HG02763 (cell line): ENCODE measurements around the gene RHOJ.
"Not testable (repeated sequence)": the region's sequence is repeated elsewhere in the genome, so short reads cannot be mapped to it uniquely, and the experiment has no call there.

ENCODE experiments used
- ATAC-seq: cut with Tn5 transposase; IDR thresholded peaks from one replicate; pipeline ENCODE4 v1.9.1; 2021; ENCODE audit warnings: mild to moderate bottlenecking, moderate library complexity; ENCODE audit not compliant: unreplicated experiment

The RHOJ gene

DNA sequence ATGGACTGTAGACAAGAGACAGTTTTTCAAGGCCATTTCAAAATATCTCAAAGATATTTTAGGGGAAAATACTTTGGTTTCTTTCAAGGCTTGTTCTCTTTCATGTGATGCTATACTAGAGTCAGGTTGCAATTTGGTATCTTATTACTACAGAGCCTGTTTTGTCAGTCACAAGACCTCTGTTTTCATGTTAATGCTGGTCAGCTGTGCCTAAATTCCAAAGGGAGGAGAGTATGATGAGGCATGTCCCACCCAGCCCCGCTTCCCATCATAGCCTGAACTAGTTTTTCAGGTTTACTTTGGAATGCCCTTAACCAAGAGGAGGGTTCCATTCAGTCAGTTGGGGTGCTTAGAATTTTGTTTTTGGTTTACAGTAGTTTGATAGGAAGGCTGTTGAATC, 61.9 kb downstream of the RHOJ start:
- no peak for ATAC-seq

DNA sequence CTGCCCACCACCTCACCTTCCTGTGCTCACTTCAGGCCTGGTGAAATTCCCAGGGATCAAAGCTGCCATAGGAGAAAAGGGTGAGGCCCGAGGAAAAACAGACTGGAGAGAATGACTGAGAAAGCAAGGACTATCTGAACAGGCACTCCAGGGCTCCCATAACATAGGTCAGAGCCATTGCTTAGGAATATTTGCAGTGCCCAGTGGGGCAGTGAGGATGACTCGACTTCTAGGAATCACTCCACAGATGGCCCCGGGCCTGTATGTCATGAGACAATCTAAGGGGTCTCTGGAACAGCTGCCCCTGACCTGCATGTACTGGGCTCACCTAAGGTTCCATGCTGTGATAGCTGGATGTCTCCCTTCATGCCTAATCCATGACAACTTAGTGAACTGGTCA, 62.9 kb downstream of the RHOJ start:
- no peak for ATAC-seq

DNA sequence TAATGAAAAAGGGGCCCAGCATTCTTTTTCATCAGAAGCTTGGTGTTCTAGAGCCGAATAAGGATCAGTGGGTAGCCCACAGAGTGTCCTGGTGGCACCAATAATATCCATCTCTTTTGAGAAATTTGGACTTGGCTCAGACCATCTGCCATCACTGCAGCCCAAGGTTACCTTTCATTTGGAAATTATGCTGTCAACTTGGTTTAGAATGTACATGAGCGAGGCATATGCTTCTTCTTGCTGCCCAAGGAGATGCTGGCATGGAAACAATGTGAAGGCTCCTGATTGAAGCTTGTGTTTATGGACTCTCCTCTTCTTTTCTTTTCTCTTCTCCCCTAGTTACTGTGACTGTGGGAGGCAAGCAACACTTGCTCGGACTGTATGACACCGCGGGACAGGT, 64.5 kb downstream of the RHOJ start:
- no peak for ATAC-seq

DNA sequence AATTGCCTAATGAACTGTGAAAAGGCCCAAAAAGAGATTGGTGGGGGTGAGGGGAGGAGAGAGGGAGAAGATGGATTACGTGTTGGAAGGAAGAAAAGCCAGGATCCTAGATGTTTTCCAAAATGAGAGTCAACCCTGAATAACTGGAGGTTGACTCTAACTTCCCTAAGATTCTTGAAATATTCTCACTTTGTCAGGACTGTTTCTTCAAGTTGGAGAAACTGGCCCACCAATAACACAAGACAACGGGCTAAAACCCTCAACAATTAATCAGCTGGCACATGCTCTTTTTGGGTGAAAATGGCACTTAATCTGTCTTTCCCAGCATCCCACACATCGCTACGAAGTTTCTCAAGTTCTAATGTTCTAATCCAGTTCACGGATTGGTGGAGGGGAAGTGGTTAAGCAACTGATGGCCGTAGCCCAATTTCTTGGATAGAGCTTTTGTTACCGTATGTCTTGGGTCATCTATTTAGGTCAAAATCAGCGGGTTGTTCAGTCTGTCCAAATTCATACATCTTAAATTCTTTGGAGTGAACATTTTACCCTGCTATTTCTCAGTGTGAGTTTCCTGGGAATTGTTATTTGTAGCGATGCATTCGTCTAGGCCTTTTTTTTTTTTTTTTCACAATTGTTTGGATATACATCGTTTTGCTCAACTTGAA, 65.5 kb downstream of the RHOJ start:
- ATAC-seq: no peak

DNA sequence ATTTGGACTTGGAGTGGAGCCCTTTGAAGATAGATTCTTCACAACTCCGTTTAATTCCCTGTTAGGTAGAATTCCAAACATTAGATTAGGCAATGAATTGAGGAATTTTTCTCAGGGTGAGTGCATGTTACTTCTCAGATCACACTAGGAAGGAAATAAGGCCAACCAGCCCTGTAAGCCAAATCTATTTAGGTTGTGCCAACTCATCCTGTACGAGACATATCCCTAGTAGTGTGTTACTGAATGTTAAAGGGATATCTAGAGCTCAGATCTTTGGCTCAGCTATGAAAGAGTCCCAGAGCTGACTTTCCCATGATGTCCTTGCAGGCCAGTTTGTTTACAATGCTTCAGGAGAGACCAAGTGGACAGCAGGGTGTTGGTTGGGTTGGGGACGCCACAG, 68.9 kb downstream of the RHOJ start:
- ATAC-seq: no peak

DNA sequence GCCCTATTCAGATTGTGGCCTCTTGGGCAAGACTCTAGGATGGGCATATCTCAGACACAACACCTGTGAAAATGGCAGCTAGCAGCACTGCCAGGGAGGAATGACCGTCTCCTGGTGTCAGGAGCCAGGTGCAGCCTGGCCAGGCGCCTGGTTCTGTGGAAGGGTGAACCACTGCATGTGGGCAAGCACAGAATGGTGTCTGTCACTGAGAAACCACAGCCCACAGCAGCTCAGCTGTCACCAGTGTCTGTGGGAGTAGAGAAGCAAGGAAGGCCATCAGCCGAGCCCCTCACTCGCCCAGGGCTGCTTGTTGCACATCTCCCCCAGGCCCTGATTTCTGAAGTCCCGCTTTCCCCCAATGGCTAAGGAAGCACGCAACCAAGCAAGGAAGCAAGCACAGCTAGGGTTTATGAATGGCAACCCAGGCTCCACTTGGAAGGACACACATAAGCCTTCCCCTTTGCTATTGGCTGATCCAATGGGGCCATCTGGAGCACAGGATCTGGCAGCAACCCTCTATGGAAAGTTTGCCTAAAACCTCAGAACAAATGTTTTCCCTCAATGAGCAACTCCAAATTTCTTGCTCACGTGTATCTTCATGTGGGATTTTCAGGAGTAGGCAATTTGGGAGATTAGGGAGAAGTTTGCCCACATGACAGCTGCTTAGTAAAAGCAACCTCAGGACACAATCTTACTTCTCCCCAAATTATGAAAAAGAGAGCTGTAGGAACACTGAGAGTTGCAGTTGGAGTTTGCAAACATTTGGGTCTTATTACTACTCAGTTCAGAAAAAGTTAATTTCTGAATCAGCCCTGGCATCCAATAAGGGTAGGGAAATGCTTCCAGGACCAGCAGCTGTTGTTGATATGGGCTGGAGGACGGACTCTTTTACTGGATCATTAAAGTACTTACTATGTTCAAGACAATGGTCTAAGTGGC, 69.7 kb downstream of the RHOJ start:
- no peak for ATAC-seq

DNA sequence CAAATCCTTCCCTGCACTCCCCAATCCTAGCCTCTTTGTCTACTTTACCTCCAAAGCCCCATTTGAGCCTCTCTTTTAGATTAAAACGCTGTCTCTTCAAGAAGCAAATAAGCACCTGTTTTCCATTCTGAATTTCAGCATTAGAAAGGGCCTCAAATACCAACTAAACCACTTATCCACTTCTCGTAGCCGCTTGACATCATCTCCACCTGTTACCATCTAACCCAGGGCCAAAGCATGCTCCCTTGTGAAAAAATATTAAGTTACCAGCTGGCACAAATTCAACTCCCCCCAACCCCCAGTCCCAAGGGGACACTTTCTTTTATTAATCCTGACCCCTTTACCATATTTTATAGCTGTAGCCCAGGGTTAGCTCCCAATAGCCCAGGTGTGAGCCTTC, 71.4 kb downstream of the RHOJ start:
- ATAC-seq: no peak

DNA sequence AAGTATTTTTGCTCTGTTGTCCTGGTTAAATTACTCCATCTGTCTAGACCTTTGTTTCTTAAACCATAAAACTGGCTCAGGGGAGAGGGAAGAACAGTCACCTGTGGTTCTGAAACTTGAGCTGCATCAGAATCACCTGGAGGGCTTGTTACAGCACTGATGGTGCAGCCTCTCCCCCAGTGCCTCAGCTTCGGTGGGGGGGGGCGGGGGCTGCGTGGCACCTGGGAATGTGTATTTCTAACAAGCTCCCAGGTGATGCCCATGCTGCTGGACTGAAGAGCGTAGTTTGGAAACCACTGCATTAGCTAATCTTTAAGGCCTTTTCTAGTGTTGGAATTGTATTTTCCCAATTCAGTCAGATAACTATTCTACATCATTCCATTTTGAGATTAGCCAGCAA, 71.8 kb downstream of the RHOJ start:
- ATAC-seq: no peak

DNA sequence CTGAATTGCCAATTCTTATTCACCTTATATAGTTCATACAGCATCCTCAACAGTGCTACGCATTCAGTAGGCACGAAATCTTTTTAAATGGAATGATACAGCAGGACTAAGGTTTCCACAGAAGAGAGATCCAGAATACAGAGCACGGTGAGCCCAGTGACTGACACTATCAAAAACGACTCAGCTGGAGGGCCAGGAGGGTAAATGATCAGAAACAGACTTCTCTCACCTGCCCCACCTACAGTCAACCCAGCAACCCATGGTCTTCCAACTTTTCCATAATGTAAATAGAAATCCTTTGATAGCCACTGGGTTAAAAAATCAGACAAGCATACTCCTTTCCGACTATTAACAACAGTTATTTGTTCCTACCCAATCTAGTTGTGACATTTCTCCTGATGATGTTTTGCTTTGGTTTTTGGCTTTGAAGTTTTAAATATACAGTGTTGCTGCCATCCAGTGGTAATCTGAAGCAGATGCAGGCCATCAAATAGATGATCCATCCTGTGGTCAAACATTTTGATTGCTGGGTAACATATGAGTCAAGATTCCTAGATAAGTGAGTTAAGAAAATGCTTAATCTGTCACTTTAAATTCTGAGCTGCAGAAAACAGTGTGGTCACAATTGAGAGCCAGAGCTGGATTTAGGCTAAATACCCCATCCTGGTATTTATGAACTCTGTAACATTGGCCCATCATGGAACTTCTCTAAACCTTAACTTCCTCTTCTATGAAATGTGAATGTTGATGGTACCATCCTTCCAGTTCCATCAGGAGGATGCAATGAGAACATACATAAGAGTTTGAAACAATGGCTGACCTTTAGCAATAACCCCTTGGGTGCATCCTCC, 72.5 kb downstream of the RHOJ start:
- no peak for ATAC-seq

DNA sequence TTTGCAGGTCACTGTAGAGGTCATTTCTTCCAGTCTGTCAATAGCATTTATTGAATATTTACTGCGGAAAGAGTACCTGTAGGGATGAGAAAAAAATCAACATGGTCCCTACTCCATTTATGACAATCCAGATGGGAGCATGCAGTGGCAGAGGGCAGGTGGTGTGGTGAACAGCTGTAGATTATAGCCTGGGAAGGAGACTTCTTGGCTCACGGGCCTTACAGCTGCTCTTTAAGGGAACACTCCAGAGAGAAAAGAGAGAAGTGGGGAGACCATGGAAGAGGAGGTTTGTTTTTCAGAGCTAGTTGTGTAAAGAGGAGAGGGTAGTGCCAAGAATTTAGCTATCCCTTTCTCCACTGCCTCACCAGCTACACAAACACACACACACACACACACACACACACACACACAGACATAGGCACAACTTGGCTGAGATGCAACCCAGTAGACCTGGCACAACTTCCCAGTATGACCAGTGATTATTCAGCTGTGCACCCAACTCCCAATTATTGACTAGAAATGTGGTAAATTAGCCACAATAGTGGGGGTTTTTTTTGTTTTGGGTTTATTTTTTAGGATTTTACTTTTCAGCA, 73.4 kb downstream of the RHOJ start:
- ATAC-seq: no peak

DNA sequence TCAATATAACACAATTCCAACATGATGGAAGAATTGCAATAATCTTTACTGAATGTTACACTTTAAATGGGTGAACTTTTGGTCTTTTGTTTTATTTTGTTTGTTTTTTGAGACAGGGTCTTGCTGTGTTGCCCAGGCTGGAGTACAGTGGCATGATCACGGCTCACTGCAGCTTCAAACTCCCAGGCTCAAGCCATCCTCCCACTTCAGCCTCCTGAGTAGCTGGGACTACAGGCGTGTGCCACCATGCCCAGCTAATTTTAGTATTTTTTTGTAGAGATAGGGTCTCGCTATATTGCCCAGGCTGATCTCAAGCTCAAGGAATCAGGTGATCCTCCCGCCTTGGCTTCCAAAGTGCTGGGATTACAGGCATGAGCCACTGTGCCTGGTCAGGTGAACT, 75.7 kb downstream of the RHOJ start:
- ATAC-seq: not testable (repeated sequence)

DNA sequence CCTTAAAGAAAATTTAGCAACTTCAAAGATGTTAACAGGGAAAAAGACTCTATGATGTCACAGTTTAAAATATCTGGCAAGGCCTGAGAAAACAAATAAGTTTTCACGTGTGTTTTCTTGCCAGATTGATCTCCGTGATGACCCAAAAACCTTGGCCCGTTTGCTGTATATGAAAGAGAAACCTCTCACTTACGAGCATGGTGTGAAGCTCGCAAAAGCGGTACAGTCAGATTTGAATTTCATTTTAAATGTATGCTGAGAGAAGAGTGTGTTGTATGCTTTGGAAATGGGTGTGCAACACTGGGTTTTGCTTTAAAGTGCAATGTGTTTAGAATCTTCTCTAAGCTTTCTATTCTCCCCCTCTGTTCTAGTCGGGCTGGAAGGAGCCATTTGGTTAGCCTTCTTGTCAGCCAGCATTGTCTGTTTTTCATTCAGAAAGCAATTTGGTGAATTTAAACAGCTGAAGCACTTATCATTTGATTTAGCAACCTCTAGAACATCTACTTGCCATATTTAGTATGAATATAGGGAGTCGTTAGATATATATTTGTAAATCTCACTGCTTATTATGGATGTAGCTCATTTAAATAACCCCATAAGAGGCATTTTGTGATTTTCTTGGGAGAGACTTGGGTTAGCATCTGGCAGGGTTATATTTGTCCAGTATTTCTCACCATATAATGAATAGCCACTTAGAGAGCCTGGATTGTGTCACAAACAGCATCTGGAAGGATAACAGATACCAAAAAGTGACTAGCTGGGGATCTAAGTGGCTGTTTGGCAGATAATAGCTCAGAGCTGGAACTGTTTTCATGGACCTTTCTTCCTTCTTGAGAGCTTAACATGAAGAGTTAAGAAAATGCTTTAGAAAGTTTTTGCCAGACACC, 79.0 kb downstream of the RHOJ start:
- ATAC-seq: no peak

DNA sequence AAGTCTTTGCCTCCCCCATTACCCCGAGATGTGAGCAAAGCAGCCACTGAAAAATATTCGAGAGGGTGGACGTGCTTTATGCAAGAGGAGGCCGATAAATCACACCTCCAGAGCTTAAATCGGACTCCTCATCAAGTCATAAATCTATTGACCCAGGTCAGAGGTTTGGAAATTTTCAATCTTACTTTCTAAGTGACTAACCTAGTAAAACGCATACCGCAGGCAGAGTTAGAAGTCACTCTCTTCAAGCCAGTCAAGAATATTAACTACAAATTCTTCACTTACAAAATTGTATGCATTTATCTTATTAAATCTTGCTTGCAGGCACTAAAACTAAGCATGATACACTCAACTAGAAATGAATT, 79.6 kb downstream of the RHOJ start:
- ATAC-seq: no peak

DNA sequence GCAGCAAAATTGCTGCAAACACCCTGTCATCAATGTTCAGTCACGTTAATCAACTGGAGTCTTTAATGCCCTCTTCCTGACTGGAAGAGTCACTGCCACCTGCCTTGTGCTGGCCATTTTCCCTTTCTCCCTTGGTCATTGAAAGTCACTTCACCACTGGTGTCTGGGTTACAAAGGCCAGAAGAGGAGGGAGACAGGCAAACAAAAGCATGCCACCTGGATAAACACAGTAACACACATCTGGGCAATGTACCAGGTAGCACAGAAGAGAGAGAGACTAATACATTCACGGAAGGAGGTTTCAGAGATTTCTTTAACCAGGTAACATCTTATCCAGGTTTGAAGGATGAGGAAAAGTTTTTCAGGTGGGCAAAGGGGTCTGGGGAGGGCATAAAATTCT, 81.8 kb downstream of the RHOJ start:
- ATAC-seq: no peak

DNA sequence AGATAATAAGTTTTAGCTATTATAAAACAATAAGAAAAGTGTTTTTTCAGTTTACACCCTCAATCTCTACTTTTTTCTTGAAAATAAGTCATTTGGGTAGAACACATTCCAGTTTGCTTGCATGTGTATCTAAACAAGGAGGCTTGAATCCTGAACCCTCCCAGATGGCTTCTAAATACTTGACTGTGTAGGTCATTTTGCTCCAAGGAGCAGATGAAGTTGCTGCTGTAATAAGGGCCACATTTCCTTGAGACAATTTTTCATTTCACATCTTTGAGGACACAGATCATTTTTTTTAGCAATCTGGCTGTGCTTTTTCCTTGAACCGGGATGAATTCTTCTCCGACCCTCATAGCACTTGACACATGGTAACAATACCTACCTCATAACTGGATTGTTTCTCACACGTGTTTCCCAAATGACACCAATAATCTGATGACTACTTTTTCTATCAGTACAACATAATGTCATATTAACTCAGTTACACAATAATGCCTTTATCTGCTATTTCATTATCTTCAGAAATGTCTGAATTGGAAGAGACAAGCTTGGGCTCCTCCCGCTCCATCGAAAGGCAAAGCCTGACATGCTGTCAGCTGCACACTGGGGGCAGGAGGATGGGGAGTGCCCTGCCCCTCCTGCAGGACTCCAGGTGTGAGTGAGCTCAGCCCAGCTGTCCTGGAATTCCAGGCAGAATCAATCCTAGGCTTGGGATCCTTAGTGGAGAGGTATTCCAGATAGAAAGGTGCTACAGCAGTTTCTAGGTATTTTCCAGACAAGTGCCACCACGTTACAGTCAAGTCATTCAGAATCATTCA, 83.6 kb downstream of the RHOJ start:
- no peak for ATAC-seq

DNA sequence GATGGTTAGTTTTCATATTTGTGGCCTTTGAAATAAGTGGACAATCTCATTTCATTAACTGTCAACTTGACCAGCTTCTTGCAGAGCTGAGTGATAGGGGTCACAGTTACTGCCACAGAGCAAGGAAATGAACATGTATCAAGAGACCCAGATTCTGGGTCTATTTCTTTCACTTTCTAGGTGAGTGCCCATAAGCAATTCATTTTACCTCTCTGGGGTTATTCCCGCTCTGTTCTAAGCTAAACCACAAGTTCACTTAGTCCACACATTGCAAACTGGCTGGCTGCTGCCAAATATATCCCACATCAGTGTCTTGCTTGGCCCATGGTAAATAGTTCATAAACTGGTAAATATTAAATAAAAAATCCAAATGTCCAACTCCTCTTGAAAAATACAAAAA, 84.6 kb downstream of the RHOJ start:
- ATAC-seq: no peak

DNA sequence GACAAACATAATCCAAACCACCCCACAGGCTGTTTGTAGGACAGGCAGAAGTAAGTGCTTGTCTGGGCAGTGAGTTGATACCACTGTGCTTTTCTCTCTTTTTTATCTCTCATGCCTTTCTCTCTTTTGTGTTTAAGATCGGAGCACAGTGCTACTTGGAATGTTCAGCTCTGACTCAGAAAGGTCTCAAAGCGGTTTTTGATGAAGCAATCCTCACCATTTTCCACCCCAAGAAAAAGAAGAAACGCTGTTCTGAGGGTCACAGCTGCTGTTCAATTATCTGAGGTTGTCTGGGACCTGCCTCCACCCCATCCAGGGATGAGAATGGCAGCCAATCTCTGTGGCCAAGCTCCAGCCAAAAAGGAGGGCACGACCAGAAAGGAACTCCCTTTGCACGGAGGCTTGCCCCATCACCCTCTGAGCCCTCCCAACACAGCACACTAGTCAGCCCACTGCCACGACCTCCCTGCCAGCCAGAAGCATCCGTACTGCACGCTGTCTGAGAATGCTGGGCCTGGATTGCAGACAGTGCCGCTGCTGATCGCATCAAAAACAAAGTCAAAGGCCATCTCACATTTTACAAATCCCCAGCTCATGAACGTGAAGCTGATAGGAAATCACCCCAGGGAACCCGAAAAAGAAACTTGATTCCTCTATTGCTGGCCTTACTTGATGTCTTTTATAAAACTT, 86.6 kb downstream of the RHOJ start:
- no peak for ATAC-seq

DNA sequence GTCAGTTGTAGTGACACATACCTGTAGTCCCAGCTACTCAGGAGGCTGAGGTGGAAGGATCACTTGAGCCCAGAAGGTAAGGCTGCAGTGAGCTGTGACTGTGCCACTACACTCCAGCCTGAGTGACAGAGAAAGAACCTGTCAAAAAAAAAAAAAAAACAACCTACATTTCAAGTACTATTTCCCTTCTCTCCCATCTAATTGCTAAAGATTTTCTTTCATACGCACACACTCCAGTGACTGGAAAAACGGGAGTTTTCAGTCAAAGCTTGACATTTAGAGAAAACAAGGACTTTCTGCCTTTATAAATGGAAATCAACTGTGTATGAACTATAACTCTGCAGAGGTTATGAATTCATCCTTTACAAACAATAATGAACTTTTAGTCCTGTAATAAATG, 88.6 kb downstream of the RHOJ start:
- ATAC-seq: no peak

DNA sequence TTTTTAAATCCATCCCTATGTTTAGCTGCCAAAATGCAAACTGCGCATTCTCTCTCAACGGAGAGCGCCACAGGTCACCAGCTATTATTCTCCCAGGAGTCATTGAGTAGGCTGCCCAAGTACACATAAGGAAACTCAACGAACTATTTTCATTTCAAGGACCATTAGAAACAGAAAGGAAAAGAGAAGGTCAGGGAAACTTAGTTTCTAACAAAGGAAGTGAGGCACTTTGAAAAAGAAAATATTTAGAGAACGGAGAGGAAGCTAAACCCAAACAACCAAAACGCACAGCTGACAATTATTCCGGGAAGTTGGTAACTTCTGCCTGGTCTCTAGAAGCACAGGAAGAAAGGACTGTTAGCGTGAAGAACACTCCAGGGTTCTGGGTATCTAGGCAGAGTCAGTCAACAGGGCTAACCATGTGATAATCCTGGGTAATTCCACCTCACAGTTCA, 91.0 kb downstream of the RHOJ start:
- peak; percentile 57 for ATAC-seq
